GM20000 (cell line): Measurements from ENCODE around the gene MRPS18B.

Experiments used
- DNase-seq: peaks from one replicate; pipeline ENCODE4 v3.0.0; 2012; ENCODE audit warnings: low spot score
- CTCF ChIP-seq: IDR thresholded peaks from 2 replicates; pipeline ENCODE4 v1.5.1; 2012; ENCODE audit warnings: mild to moderate bottlenecking, control low read depth; ENCODE audit errors: extremely low read depth, missing control alignments

Gene MRPS18B

DNA sequence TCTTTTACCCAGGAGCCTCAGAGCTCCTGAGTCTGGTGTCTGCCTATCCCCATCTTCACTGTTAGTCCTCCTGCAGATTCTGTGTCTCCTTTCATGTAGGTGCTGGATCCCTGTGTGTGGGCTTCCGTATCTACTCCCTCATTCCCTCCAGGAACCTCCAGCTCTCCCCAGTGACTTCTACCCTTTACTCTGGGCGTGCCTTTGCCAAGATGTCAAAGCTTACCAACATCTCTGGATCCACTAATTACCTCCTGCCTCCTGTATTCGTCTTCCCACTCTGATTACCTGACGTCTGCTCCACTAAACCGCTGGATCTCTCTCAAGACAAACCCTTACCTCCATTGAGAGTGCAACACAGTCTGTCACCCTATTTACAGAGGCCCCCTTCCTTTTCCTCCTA, 27.1 kb downstream of the MRPS18B start:
- no peak for TF ChIP-seq CTCF
- no peak for DNase-seq

DNA sequence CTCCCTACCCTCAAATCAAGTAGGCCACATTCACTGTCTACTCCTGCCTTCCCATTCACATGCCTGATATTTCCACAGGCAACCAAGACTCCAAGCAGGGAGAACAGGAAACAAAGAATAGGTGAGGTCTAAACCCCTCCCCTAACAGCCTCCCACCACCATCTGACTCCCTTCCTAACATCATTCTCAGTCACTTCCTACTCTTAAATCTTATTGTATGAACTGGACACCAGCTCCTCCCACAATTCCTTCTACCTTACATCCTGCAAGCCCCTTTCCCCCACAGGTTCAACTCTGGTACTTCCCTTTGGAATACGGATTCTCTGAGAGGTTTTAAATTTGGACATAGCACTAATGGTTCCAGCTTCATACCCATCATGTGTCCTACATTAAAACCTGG, 28.3 kb downstream of the MRPS18B start:
- TF ChIP-seq CTCF = no peak
- no peak for DNase-seq

DNA sequence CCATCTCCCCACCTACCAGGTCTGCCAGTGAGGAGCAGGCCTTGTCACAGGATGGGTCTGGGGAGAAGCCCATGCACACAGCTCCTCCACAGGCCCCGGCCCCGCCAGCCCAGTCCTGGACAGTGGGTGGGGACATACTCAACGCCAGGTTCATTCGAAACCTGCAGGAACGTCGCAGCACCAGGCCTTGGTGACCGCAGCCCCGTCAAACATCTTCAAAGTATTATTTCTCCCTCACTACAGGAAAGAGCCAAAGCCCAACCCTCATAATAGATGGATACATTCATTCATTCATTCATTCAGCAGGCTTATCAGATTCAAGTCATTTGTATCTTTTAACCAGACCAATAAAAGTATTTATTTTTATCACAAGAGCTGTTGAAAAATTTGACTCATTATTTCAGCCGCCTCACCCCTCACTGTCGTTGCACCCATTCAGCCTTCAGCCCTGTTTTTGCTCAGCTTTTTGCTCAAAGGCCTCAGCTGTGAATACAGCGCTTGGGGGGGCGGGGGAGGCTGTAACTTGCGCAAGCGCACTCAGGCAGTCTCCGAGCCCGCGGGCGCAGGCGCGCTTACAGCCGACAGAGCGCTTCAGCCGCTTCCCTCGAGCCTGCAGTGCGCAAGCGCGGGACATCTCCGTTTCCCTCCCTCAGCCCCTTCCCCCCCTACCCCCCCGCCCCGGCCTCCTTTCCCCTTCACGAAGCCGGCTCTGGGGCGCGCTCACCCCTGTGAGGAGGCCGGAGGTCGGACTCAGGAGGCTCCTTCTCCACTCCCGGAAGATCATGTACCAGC, 29.0 kb downstream of the MRPS18B start, which contains the start of gene C6orf136:
TSS of gene C6orf136 (plus strand) at position 684 of the 792 bp plus-strand sequence. CDS start at position 783, 99 bp downstream.
- no peak for TF ChIP-seq CTCF
- DNase-seq = peak; percentile 98

DNA sequence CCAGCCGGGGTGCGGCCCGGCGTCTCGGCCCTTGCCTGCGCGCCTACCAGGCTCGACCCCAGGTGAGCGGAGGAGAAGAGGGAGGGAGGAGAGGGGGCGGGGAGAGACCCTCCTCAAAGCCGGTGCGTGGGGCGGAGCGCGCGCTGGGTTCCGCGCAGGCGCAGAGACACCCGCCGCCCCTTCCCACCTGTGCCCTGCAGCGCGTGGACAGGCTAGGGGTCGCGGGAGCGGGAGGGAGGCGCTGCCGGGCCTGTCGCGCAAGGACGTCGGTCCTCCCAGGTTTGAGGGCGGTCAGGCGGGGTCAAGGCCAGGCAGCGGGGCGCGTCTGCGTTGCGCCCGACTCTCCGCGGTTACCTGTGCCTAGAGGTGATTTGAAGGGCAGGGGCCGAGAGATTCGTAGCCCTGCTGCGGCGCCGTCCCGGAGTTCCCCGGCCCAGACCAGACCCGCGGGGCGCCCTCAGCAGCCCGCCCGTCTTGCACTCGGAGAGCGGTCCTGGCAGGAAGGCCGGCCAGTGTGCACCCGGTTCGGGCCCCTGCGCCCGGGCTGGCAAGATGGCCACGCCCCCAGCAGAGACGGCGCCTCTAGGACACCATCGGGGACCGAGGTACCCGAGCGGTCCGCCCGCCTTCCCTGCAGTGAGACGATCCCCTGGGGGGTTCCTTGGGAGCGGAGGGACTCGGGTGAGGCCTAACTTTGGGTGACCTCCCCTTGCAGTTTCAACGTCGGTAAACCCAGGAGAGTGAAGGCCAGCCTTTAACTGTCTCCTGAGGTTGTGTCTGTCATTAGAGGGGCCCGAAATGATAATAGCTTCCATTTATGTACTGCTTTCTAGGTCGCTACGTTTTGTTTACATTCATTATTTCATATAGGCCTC, 29.8 kb downstream of the MRPS18B start:
- no peak for TF ChIP-seq CTCF
- peak; percentile 84 for DNase-seq

DNA sequence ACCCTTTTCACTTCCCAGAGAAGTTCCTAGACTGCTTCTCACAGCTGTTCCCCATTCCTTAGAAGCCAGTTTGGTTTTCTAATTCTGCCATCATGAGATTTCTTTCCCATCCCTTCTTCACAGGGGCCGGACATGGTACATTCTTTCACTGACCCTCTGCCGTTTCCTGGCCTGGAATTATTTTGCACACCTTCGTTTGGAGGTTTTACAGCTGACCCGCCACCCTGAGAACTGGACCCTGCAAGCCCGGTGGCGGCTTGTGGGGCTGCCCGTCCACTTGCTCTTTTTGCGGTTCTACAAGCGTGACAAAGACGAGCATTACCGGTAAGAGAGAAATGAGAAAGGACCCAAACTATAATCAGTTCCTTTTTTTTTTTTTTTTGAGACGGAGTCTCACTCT, 33.5 kb downstream of the MRPS18B start:
- no peak for TF ChIP-seq CTCF
- no peak for DNase-seq

DNA sequence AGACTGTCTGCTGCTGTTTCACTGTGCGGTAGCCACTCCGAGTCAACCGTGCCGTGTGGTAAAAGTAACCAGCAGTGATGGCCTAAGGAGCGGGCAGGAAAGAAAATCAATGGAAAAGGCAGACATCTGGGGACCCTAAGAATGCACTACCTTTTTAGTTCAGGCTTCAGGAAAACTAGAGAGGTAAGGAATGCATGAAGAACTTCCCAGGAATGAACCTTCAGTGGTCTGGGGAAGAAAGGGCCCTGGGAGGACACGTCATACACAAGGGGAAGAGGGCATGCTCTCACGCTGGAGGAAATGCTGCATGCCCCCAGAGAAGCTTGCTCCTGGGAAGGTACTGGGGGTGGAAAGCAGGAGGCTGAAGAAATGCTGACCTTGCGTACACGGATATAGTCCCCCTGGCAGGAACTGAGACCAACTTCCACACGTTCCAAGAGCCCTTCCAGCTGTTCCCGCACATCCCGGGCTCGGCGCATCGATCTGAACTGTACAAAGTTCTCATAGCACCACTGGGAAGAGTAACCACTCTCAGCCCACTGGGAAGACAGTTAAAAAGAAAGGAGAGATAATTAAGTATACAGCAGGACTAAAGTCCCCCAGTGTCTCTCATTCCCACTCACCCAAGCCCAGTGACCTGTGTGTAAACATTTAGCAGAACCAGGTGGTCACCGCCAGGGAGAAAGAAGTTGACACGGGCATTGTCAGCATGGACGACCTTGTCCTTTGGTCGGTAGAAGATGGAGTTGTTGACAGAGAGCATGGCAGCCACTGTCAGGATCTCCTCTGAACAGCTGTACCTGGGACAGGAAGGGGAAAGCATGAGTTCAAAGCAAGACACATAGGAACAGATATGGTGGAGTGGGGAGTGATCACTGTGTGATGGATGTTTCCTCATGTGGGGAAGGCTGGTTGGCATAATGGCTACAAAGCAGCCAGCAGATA, 37.4 kb downstream of the MRPS18B start:
- no peak for DNase-seq
- TF ChIP-seq CTCF = no peak

GRCh38 chr6:30655743-30656094, 38.1 kb downstream of the MRPS18B start:
- no peak for DNase-seq
- TF ChIP-seq CTCF = no peak
